Measurements from ENCODE around the gene PHF21A.

PHF21A gene

GRCh38 chr11:45933131-45933831, 188.0 kb downstream of the PHF21A start:
- Histone ChIP-seq H3K27ac (no peak overlapping the region), H3K36me3 (ENCODE audit: insufficient read depth, low read length) (peaks cover 39% of the 10 kb centered on the region), H3K4me3 (no peak overlapping the region), H3K9ac (ENCODE audit: insufficient read length) (no peak overlapping the region), H3K9me3 (ENCODE audit: low read depth, low read length) (no peaks in the 10 kb centered on the region)
- no peak for TF ChIP-seq FOXP2 (optimal IDR thresholded peaks at IDR 0.05; ENCODE audit: control extremely low read depth, extremely low read length, insufficient read depth)
- DNase-seq (ENCODE audit: low read depth, low spot score): no peak

GRCh38 chr11:45932217-45932616, 189.0 kb downstream of the PHF21A start:
- no peak overlapping the region for H3K4me3 ChIP-seq
- no peak overlapping the region for H3K27ac ChIP-seq
- no peak for DNase-seq (ENCODE audit: low read depth, low spot score)
- H3K9ac ChIP-seq (ENCODE audit: insufficient read length): no peak overlapping the region
- H3K9me3 ChIP-seq (ENCODE audit: low read depth, low read length): no peaks in the 10 kb centered on the region
- TF ChIP-seq EZH2 (IDR thresholded peaks at IDR 0.05) (no peak), FOXP2 (optimal IDR thresholded peaks at IDR 0.05; ENCODE audit: control extremely low read depth, extremely low read length, insufficient read depth) (no peak), POLR2AphosphoS5 (IDR thresholded peaks at IDR 0.05; ENCODE audit: borderline replicate concordance, low read depth, low read length) (no peak)
- H3K36me3 ChIP-seq (ENCODE audit: insufficient read depth, low read length): peaks cover 33% of the 10 kb centered on the region

GRCh38 chr11:45931739-45932138, 189.5 kb downstream of the PHF21A start:
- H3K36me3 ChIP-seq (ENCODE audit: insufficient read depth, low read length): peaks cover 33% of the 10 kb centered on the region
- DNase-seq (ENCODE audit: low read depth, low spot score): no peak
- no peak overlapping the region for H3K4me3 ChIP-seq
- H3K9me3 ChIP-seq (ENCODE audit: low read depth, low read length): no peaks in the 10 kb centered on the region
- H3K9ac ChIP-seq (ENCODE audit: insufficient read length): no peak overlapping the region
- no peak overlapping the region for H3K27ac ChIP-seq
- TF ChIP-seq EZH2 (IDR thresholded peaks at IDR 0.05) (no peak), FOXP2 (optimal IDR thresholded peaks at IDR 0.05; ENCODE audit: control extremely low read depth, extremely low read length, insufficient read depth) (no peak), POLR2AphosphoS5 (IDR thresholded peaks at IDR 0.05; ENCODE audit: borderline replicate concordance, low read depth, low read length) (no peak)

- no peaks in the 10 kb centered on the region for H3K9me3 ChIP-seq (ENCODE audit: low read depth, low read length)
- no peak overlapping the region for H3K9ac ChIP-seq (ENCODE audit: insufficient read length)
- TF ChIP-seq FOXP2 (optimal IDR thresholded peaks at IDR 0.05; ENCODE audit: control extremely low read depth, extremely low read length, insufficient read depth) (no peak), POLR2AphosphoS5 (IDR thresholded peaks at IDR 0.05; ENCODE audit: borderline replicate concordance, low read depth, low read length) (no peak)
- no peak overlapping the region for H3K4me3 ChIP-seq
- no peak for DNase-seq (ENCODE audit: low read depth, low spot score)
- H3K27ac ChIP-seq: no peak overlapping the region
- peaks cover 29% of the 10 kb centered on the region for H3K36me3 ChIP-seq (ENCODE audit: insufficient read depth, low read length)
These were observed 190.2 kb downstream of the PHF21A start for GRCh38 chr11:45930951-45931570.

- Histone ChIP-seq H3K4me3 (no peak overlapping the region), H3K36me3 (ENCODE audit: insufficient read depth, low read length) (peaks cover 21% of the 10 kb centered on the region; the same call in 1 of the 2 replicates), H3K27ac (no peak overlapping the region), H3K9me3 (ENCODE audit: low read depth, low read length) (no peaks in the 10 kb centered on the region), H3K9ac (ENCODE audit: insufficient read length) (no peak overlapping the region)
- TF ChIP-seq FOXP2 (optimal IDR thresholded peaks at IDR 0.05; ENCODE audit: control extremely low read depth, extremely low read length, insufficient read depth) (no peak), EZH2 (IDR thresholded peaks at IDR 0.05) (no peak), POLR2AphosphoS5 (IDR thresholded peaks at IDR 0.05; ENCODE audit: borderline replicate concordance, low read depth, low read length) (no peak)
- DNase-seq (ENCODE audit: low read depth, low spot score): no peak
These were observed 191.0 kb downstream of the PHF21A start for GRCh38 chr11:45930031-45930794.

DNA sequence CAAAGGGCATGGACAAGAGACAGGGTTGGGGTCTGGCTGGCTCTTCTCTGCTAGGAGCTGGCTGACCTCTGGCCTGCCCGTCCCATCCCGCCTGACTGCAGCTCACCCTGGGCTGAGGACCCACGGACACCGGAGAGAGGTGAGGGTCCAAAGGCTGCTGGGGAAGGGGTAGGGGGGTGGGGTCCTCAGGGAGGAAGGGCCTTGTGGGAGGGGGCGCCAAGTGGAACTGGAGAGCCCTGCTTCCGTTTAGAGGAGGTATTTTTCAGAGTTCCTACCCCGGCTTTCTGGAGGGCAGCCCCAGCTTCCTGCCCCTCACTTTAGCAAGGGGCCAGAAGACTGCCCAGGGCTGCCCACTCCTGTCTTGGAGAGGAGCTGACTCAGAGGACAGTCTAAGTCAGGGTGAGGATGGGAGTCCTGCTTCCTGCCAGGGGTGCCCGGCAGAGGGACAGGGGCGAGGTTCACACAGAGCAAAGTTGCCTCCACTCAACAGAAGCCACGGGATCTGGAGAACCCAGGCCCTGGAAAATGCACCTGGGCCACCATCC, 191.7 kb downstream of the PHF21A start:
- DNase-seq (ENCODE audit: low read depth, low spot score): no peak

DNA sequence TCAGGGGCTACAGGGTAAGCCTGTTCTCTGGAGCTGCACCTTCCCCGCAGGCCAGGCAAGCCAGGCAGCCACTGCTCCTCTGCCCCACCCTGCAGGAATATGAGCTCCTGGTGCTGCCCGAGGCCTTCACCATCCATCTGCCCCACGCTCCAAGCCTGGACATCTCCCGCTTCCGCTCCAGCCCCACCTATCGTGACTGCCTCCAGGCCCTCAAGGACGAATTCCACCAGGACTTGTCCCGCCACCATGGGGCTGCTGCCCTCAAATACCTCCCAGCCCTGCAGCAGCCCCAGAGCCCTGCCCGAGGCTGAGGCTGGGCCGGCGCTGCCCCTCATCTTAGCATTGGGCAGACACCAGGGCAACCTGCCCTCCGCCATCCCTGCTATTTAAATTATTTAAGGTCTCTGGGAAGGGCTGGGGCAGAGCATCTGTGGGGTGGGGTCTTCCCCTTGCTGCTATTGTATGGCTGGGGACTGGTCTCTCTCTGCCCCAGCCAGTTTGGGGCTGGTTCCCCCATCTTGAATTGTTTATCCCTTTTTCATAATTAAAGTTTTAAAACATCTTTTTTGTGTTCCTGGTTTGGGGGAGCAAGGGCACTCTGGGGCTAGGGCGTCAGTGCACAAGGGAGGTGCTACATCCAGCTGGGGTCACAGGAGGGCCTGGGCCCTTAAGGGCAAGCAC, 192.6 kb downstream of the PHF21A start:
- H3K27ac ChIP-seq: no peak overlapping the region
- TF ChIP-seq EZH2 (IDR thresholded peaks at IDR 0.05) (no peak), FOXP2 (optimal IDR thresholded peaks at IDR 0.05; ENCODE audit: control extremely low read depth, extremely low read length, insufficient read depth) (no peak), POLR2AphosphoS5 (IDR thresholded peaks at IDR 0.05; ENCODE audit: borderline replicate concordance, low read depth, low read length) (no peak)
- no peak overlapping the region for H3K4me3 ChIP-seq
- H3K36me3 ChIP-seq (ENCODE audit: insufficient read depth, low read length): peaks cover 5% of the 10 kb centered on the region; the same call in 1 of the 2 replicates
- DNase-seq (ENCODE audit: low read depth, low spot score): no peak
- no peaks in the 10 kb centered on the region for H3K9me3 ChIP-seq (ENCODE audit: low read depth, low read length)
- H3K9ac ChIP-seq (ENCODE audit: insufficient read length): no peak overlapping the region

More for the DNA sequence above, 191.7 kb downstream of the PHF21A start:
- no peak overlapping the region for H3K27ac ChIP-seq
- no peaks in the 10 kb centered on the region for H3K9me3 ChIP-seq (ENCODE audit: low read depth, low read length)
- no peak overlapping the region for H3K4me3 ChIP-seq
- no peak overlapping the region for H3K9ac ChIP-seq (ENCODE audit: insufficient read length)
- H3K36me3 ChIP-seq (ENCODE audit: insufficient read depth, low read length): peaks cover 14% of the 10 kb centered on the region; the same call in 1 of the 2 replicates
- TF ChIP-seq EZH2 (IDR thresholded peaks at IDR 0.05) (no peak), POLR2AphosphoS5 (IDR thresholded peaks at IDR 0.05; ENCODE audit: borderline replicate concordance, low read depth, low read length) (no peak), FOXP2 (optimal IDR thresholded peaks at IDR 0.05; ENCODE audit: control extremely low read depth, extremely low read length, insufficient read depth) (no peak)
